GM21381 (cell line): ENCODE results near the gene AMBRA1.

ENCODE experiments used
- ATAC-seq: cut with Tn5 transposase; IDR thresholded peaks from one replicate; pipeline ENCODE4 v1.9.1; 2021; ENCODE audit warnings: mild to moderate bottlenecking, moderate library complexity; ENCODE audit not compliant: unreplicated experiment

AMBRA1 gene

DNA sequence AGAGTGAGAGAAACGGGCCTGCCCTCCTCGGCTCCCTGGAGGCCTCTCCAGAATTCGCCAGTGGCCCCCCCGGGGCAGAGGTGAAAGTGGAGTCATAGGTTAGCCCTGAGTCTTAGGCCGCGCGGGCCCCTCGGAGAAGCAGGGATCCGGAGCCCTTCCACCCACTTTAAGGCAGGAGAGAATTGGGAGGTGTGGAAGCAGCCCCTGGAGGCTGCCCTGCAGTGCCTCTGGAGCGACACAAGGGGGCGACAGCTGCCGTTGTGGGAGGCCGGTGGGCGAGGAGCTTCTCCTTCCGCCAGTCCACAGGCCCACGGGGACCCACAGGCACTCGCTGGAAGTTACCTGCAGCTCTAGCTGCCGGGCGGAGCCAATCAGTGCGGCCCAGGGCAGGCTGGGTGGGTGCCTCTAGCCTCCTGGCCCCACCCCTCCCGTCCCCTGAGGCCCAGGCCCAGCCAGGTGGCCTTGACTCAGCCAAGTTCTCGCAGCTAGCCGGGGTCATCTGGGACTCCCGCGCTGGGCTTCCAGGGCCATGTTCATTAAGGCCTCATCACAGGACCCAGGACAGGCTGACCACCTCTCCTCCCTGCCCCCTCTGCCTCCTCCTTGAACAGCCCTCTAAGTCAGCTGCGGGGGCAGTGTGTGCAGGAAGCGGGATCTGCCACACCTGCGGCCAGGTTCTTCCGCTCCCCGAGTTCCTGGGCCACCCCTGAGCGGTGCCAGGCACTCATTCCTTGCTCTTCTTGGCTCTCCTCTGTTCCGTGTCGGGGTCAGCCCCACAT, 241.6 kb downstream of the AMBRA1 start:
- ATAC-seq = no peak

DNA sequence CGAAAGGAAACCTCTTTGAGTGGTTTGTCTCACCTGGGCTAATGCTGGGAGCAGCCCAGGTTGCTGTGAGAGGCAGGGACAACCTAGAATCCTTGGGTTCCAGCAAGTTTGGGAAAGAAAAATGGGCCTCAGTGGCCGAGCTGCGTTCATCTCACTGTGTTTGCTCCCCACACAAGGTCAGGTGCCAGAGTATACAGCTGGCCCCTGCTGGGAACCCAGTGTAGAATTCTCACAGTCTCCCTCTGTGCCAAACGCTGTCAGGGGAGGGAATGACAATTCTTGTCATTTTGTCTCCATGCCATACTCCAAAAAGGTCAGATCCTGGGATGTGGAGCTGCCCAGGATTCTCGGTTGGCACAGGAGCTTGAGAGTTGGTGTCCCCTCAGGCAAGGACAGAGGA, 242.2 kb downstream of the AMBRA1 start:
- ATAC-seq = no peak

DNA sequence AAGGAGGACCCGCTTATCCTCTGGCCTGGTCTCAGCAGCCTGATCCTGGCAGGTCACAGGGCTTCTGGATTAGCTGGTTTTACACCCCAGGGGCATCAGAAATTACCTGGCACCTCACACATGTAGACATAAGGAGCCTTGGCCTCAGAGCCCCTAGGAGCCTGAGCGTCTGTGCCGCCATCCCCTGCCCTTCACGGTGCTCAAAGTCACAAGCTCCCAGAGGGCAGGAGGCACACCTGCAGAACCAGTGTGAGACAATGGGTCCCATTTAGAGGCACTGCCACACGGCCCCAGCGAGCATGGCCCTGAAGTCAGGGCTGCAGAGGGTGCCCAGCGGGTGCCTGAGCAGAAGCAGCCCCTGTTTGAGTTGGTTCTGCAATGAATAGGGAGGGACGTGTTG, 242.7 kb downstream of the AMBRA1 start:
- no peak for ATAC-seq

DNA sequence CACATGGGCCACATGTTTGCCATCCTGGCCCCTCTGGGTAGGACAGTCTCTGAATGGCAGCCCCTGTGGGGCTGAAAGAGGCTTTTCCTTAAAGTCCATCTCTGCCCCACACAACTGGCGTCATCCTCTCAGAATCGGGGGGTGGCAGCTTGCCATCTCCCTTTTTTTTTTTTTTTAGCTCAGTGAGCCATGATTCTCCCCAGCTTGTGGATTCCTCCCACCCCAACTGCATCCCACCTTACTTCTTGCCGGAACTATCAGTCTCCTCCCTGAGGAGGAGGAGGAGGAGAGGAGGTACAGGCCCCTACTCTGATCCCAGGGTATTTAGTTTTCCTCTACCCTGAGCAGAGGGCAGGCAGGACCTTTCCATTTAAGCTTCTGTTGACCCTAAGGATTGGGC, 243.1 kb downstream of the AMBRA1 start:
- no peak for ATAC-seq

DNA sequence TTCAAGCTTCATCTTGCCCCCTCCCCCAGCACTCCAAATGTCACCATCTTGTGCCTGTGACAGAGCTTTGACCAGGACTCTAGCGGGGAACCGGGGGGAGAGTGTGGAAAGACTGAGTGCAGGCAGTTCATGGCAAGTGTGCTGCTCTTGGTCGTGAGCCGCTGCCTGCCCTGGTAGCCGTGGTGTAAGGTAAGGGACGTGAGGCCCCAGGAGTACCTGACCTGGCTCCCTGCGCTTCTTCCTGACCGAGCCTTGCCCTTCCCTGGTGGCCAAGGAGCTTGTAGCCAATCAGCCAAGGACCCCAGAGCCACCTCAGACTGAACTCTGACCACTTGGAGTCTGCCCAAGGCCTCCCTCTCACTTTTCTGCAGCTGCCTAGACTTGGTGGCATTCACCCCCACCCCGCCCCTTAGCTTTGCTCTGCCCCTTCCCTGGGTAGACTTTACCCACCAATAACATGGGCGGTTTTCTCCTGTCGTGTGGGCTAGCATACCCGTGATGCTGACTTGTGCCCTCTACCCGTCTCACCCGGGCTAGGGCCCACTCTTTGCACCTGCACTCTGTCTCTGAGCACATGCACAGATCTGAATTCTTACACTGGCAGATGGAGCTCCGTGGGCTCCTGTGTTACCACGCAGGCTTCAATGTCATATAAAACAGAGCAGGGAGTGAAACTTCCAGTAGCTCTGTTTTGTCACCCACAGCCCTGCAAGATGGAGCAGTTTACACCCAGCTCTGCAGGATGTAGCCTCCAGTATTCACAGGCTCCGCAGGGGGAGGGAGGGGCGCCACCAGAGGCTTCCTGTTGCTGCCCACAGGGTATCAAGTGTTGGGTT, 245.0 kb downstream of the AMBRA1 start:
- no peak for ATAC-seq

DNA sequence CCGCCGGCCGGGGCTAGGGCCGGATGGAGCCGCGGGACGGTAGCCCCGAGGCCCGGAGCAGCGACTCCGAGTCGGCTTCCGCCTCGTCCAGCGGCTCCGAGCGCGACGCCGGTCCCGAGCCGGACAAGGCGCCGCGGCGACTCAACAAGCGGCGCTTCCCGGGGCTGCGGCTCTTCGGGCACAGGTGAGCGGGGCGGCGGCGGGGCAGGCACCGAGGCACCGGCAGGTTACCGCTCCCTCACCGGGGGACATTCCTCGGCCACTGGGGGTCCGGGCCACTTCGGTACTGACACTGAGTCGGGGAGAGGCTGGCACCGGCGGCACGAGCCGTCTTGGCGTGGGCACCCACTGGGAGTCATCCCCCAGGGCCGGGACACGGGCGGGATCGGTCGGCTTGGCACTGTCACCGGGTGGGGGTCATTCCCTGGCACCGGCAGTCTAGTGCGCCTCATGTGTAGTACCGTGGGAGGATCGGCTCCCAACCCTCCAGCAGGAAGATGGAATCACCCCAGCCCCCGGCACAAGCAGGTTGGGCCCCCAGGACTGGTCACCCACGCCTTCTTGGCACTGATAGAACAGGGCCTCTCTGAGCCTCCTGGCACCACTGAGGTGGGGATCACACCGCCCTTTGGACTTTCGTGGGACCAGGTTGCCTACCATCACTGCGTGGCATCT, 246.0 kb downstream of the AMBRA1 start:
- no peak for ATAC-seq

DNA sequence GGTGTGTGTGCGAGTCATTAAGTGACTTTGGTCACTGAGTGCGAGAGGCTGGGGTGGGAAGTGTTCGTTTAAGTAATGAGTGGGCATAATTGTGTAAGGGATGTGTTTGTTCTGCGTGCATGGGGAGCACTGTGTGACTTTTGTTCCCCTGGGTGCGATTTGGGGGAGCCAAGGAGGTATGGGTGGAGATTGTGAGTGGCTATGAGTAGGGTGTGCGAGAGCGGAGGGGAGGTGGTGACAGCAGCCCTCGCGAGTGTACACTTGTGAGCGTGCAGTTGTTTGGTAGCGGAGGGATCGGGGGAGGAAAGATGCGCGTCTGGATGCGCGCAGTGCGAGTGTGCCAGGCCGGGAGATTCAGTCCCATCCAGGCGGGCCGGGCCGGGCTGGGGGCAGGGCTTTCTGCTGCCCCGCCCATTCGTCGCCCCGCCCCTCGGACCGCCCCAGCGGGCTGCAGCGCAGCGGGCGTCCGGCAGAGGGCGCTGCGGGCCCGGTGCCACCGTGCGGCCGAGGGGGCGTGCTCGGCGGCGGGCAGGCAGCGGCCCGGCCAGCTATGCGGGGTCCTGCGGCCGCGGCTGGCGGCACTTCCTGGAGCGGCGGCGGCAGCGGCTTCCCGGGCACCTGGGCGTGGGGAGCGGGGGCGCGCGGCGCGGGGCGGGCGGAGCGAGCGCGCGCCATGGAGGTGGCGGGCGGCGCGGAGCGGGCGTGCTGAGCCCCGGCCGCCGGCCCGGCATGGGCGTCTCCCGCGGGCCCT, 246.8 kb downstream of the AMBRA1 start, which contains the start of gene DGKZ:
TSS of gene DGKZ (plus strand) at position 578 of the 751 bp plus-strand sequence. CDS start 197 bp downstream, outside the sequence.
- ATAC-seq = peak; percentile 64
